Epithelial cell of proximal tubule (primary cell): ENCODE measurements around the gene ITIH6. TPM values are rescaled to one million over a fixed set of nuclear protein-coding genes. Genes with fewer than 3 reads are reported as not detected.

Experiments
- DNase-seq: peaks from one replicate; pipeline ENCODE4 v3.0.0-alpha.2; 2011; ENCODE audit warnings: low read depth
- H3K4me3 ChIP-seq: 2 replicates; pipeline ENCODE4 v1.5.1; 2011; ENCODE audit warnings: low read depth, mild to moderate bottlenecking, low read length
- total RNA-seq: library from RNA; depleted of rRNA; stranded (reverse); fragments of >200 nt; gene quantifications from 2 replicates; pipeline ENCODE4 v1.2.3, GENCODE V29; 2015
- TF ChIP-seq, protein P1 (sequence below): conservative IDR thresholded peaks from 2 replicates; pipeline ENCODE4 v1.5.1; 2012; ENCODE audit warnings: low read depth, mild to moderate bottlenecking, low read length

Gene ITIH6
- total RNA-seq, 1 donor from 2014 or later = not detected

DNA sequence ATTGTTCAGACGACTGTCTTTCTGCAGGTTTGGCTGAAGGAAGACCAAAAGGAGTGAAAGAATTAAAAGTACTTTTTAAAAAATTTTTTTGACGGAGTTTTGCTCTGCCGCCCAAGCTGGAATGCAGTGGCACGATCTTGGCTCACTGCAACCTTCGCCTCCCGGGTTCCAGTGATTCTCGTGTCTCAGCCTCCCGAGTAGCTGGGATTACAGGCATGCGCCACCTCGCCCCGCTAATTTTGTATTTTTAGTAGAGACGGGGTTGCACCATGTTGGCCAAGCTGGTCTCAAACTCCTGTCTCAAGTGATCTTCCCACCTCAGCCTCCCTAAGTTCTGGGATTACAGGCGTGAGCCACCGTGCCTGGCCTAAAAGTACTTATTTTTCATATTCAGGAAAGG is 86.3 kb downstream of the ITIH6 start:
- TF ChIP-seq, protein P1, sequence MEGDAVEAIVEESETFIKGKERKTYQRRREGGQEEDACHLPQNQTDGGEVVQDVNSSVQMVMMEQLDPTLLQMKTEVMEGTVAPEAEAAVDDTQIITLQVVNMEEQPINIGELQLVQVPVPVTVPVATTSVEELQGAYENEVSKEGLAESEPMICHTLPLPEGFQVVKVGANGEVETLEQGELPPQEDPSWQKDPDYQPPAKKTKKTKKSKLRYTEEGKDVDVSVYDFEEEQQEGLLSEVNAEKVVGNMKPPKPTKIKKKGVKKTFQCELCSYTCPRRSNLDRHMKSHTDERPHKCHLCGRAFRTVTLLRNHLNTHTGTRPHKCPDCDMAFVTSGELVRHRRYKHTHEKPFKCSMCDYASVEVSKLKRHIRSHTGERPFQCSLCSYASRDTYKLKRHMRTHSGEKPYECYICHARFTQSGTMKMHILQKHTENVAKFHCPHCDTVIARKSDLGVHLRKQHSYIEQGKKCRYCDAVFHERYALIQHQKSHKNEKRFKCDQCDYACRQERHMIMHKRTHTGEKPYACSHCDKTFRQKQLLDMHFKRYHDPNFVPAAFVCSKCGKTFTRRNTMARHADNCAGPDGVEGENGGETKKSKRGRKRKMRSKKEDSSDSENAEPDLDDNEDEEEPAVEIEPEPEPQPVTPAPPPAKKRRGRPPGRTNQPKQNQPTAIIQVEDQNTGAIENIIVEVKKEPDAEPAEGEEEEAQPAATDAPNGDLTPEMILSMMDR = no peak
- H3K4me3 ChIP-seq = no peak overlapping the region

DNA sequence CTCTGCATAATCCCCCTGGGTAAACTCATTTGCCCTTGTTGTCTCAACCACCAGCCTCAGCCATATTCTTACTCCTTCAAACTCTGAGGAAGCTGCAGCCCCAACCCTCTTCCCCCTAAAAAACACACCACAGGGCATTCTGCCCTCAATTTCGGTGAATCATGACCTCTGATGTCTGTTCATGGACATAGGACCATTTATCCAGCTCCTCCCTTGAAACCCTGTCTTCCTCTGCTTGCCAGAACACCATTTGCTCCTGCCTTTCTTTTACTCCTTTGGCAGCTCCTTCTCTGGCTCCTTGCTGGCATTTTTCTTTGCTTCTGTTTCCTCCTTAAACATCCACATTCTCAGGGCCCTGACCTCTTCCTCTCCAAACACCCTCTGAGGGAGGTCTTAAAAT is 87.1 kb downstream of the ITIH6 start:
- DNase-seq = no peak
- TF ChIP-seq, protein P1 = no peak
- H3K4me3 ChIP-seq = no peak overlapping the region

More for the DNA sequence above, 86.3 kb downstream of the ITIH6 start:
- no peak for DNase-seq

DNA sequence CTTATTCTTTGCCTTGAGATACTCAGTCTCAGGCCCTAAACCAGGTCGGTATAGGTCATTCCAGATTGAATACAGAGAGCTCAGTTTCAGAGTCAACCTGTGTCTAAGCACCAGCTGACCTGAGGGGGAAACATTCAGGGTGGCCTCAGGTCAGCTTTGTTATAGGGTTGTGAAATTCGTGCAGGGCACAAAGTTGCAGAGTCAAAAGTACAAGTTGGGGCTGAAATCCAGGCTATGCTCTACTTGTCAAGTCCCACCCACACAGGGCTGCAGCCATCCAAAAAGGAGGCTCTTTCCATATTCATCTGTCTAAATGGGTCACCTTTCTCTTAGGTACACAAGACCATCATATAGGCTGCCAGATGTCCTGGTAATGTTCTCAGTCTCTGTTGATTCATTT is 89.7 kb downstream of the ITIH6 start:
- no peak overlapping the region for H3K4me3 ChIP-seq
- no peak for DNase-seq
- TF ChIP-seq, protein P1 = no peak

Other genes with a start within 250 kb of the ITIH6 start
- gene MAGED2, start 9.5 kb upstream of the ITIH6 start, total RNA-seq = 102 and 138 TPM in 2 replicates
- gene TRO, start 122.6 kb upstream of the ITIH6 start, total RNA-seq = 6.1 and 15.0 TPM in 2 replicates
- 0.58 TPM in 1 of 2 replicates, not detected in the other for gene PFKFB1, start 195.9 kb upstream of the ITIH6 start, total RNA-seq
- gene APEX2, start 202.1 kb upstream of the ITIH6 start, total RNA-seq = 17.0 and 25.0 TPM in 2 replicates
- gene ALAS2, start 232.7 kb upstream of the ITIH6 start, total RNA-seq = not detected in 2 replicates